Neural progenitor cell (in vitro differentiated cells): ENCODE data around the gene FARP1. TPM values are rescaled to one million over a fixed set of nuclear protein-coding genes. Genes with fewer than 3 reads are reported as not detected.

Experiments
- DNase-seq: peaks from one replicate; pipeline ENCODE4 v3.0.0-alpha.2; 2016; ENCODE audit warnings: low spot score
- H2AFZ ChIP-seq: fragments of 200-600 bp; sonication (generic); replicated peaks from 2 replicates; pipeline ENCODE4 v1.6.1; 2016; ENCODE audit warnings: antibody characterized with exemption
- H3F3A ChIP-seq: fragments of 200-600 bp; sonication (generic); 2 replicates; pipeline ENCODE4 v1.6.1; 2016; ENCODE audit warnings: antibody characterized with exemption, low read depth
- H3K27ac ChIP-seq: fragments of 200-600 bp; sonication (generic); 2 replicates; pipeline ENCODE4 v1.5.1; 2016; ENCODE audit warnings: mild to moderate bottlenecking
- H3K27me3 ChIP-seq: fragments of 200-600 bp; sonication (generic); 2 replicates; pipeline ENCODE4 v1.6.1; 2016; ENCODE audit warnings: mild to moderate bottlenecking, moderate library complexity
- H3K36me3 ChIP-seq: fragments of 200-600 bp; sonication (generic); 2 replicates; pipeline ENCODE4 v1.5.1; 2016
- H3K4me1 ChIP-seq: fragments of 200-600 bp; sonication (generic); 2 replicates; pipeline ENCODE4 v1.6.1; 2016; ENCODE audit warnings: mixed run types
- H3K4me2 ChIP-seq: fragments of 200-600 bp; sonication (generic); 2 replicates; pipeline ENCODE4 v1.6.1; 2016
- H3K4me3 ChIP-seq: fragments of 200-600 bp; sonication (generic); 2 replicates; pipeline ENCODE4 v1.5.1; 2016
- H3K79me2 ChIP-seq: fragments of 200-600 bp; sonication (generic); 2 replicates; pipeline ENCODE4 v1.6.1; 2016; ENCODE audit warnings: low read depth
- H3K9ac ChIP-seq: fragments of 200-600 bp; sonication (generic); 2 replicates; pipeline ENCODE4 v1.6.1; 2016
- H3K9me3 ChIP-seq: fragments of 200-600 bp; sonication (generic); 2 replicates; pipeline ENCODE4 v1.5.1; 2016; ENCODE audit warnings: low read depth
- H4K20me1 ChIP-seq: fragments of 200-600 bp; sonication (generic); 2 replicates; pipeline ENCODE4 v1.6.1; 2016; ENCODE audit warnings: low read depth
- H3K27ac Mint-ChIP-seq: 3 replicates; pipeline ENCODE4 v1.8.0; 2021; ENCODE audit warnings: mixed read lengths
- H3K27me3 Mint-ChIP-seq: 2 replicates; pipeline ENCODE4 v1.8.0; 2022; ENCODE audit warnings: low read depth, mild to moderate bottlenecking, inconsistent platforms, moderate library complexity, mixed read lengths; ENCODE audit not compliant: insufficient read depth
- H3K36me3 Mint-ChIP-seq: 3 replicates; pipeline ENCODE4 v1.8.0; 2021; ENCODE audit warnings: mixed read lengths
- H3K4me1 Mint-ChIP-seq: 3 replicates; pipeline ENCODE4 v1.8.0; 2021; ENCODE audit warnings: mixed read lengths
- H3K4me3 Mint-ChIP-seq: 3 replicates; pipeline ENCODE4 v1.8.0; 2021; ENCODE audit warnings: mild to moderate bottlenecking, moderate library complexity, mixed read lengths
- H3K9me3 Mint-ChIP-seq: 3 replicates; pipeline ENCODE4 v1.8.0; 2020; ENCODE audit warnings: mixed read lengths
- EZH2 ChIP-seq: fragments of 200-600 bp; sonication (generic); IDR thresholded peaks from 2 replicates; pipeline ENCODE4 v1.6.1; 2017; ENCODE audit warnings: antibody characterized with exemption, mild to moderate bottlenecking, moderate library complexity
- EZH2phosphoT487 ChIP-seq: fragments of 200-600 bp; sonication (generic); IDR thresholded peaks from 2 replicates; pipeline ENCODE4 v1.6.1; 2017; ENCODE audit warnings: antibody characterized with exemption
- total RNA-seq: library from RNA; depleted of rRNA; stranded (reverse); fragments of >200 nt; gene quantifications from 2 replicates; pipeline ENCODE4 v1.2.3, GENCODE V29; 2015; ENCODE audit warnings: low replicate concordance
- TF ChIP-seq, protein P1 (sequence below): fragments of 200-600 bp; sonication (generic); IDR thresholded peaks from 2 replicates; pipeline ENCODE4 v1.5.1; 2017; ENCODE audit warnings: antibody characterized with exemption, mild to moderate bottlenecking

FARP1 gene
- total RNA-seq, 1 donor from 2014 or later = 78.0 TPM

DNA sequence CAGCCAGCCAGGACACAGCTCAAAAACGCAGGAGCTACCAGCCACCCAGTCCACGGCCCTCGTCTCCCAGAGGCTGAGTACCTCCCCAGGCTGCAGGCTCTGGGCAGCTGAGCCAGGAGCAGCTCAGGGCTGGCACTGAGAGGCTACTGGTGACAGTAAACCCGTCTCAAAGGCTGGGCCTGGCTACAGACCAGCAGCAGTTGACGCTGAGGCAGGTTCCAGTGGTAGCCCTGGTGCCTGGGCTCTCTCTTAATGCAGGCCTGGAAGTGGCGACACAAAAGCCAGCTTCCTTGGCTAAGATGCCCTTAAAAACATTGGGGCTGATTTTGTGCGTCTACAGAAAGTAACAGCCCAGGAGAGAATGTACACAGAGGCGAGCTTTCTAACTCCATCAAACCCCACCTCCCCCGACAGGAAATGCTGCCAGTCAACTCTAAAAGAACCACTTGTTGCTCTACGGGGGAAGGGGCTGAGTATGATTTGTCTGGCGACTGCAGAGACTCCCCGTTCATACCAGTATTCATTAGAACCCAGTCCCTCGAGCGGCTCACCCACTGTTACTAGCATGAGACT is 307.7 kb downstream of the FARP1 start:
- Histone ChIP-seq H3K9me3 (no peaks in the 10 kb centered on the region), H4K20me1 (peaks cover 31% of the 10 kb centered on the region), H3K27me3 (no peaks in the 10 kb centered on the region), H3K79me2 (peaks cover 14% of the 10 kb centered on the region), H2AFZ (no peak overlapping the region), H3K9ac (peak overlapping the region; percentile 31), H3K27ac (peak overlapping the region; percentile 74), H3K4me3 (no peak overlapping the region), H3K36me3 (no peaks in the 10 kb centered on the region), H3K4me1 (peaks cover 20% of the 10 kb centered on the region), H3K4me2 (peak overlapping the region; percentile 16), H3F3A (peaks cover 29% of the 10 kb centered on the region)
- TF ChIP-seq EZH2 (no peak), EZH2phosphoT487 (no peak)
- TF ChIP-seq, protein P1, sequence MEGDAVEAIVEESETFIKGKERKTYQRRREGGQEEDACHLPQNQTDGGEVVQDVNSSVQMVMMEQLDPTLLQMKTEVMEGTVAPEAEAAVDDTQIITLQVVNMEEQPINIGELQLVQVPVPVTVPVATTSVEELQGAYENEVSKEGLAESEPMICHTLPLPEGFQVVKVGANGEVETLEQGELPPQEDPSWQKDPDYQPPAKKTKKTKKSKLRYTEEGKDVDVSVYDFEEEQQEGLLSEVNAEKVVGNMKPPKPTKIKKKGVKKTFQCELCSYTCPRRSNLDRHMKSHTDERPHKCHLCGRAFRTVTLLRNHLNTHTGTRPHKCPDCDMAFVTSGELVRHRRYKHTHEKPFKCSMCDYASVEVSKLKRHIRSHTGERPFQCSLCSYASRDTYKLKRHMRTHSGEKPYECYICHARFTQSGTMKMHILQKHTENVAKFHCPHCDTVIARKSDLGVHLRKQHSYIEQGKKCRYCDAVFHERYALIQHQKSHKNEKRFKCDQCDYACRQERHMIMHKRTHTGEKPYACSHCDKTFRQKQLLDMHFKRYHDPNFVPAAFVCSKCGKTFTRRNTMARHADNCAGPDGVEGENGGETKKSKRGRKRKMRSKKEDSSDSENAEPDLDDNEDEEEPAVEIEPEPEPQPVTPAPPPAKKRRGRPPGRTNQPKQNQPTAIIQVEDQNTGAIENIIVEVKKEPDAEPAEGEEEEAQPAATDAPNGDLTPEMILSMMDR = no peak
- H3K27me3 Mint-ChIP-seq = peaks cover 14% of the 10 kb centered on the region
- no peak for DNase-seq
- no peaks in the 10 kb centered on the region for H3K9me3 Mint-ChIP-seq
- peaks cover 28% of the 10 kb centered on the region for H3K4me1 Mint-ChIP-seq
- peaks cover 56% of the 10 kb centered on the region for H3K36me3 Mint-ChIP-seq
- H3K4me3 Mint-ChIP-seq = no peak overlapping the region
- H3K27ac Mint-ChIP-seq = peak overlapping the region; percentile 19

DNA sequence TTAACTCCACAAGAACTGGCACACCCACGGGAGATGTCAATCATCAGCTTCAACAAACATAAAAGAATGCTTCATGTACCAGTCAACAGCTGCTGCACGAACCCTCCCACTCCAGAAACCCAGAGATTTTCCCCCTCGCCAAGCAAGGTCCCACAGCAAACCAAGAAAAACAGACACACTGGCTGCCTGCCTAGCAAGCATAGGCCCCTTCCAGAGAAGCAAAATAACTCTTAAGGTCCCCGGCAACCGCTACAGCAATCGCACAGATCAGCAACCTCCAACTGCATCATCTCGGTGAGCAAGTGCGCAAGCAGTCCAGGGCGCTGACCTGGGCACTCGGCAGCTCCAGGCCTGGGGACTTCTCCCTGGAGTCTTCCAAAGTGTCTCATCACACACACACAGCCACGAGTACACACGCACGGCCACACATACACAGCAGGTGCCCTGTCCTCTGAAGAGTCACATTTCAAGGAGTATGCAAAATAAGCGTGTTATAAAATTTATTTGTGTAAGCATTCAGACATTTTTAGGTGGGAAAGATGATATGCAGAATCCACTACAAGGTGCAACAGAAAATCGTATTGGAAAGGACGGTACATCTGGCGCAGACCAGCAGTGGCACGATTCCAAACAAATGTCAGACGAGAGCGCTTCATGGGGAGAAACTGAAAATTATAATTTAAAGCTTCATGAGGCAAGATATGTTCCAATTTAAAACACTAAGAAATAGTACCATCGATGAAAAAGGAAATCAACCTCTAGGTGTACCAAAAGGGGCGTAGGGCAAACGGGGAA is 309.0 kb downstream of the FARP1 start:
- TF ChIP-seq, protein P1 = no peak
- no peak for TF ChIP-seq EZH2
- no peak for TF ChIP-seq EZH2phosphoT487
- H3K27ac ChIP-seq = no peak overlapping the region
- H3K79me2 ChIP-seq = peaks cover 14% of the 10 kb centered on the region
- Mint-ChIP-seq H3K4me3 (no peak overlapping the region), H3K9me3 (no peaks in the 10 kb centered on the region), H3K27ac (peak overlapping the region; percentile 61), H3K27me3 (peaks cover 9% of the 10 kb centered on the region), H3K36me3 (peaks cover 62% of the 10 kb centered on the region), H3K4me1 (peaks cover 39% of the 10 kb centered on the region)
- no peak overlapping the region for H3K4me2 ChIP-seq
- H3K36me3 ChIP-seq = no peaks in the 10 kb centered on the region
- no peaks in the 10 kb centered on the region for H3K27me3 ChIP-seq
- H3K4me3 ChIP-seq = no peak overlapping the region
- H3K9me3 ChIP-seq = no peaks in the 10 kb centered on the region
- H4K20me1 ChIP-seq = peaks cover 31% of the 10 kb centered on the region
- no peak overlapping the region for H3K9ac ChIP-seq
- H3F3A ChIP-seq = peaks cover 24% of the 10 kb centered on the region
- no peak overlapping the region for H2AFZ ChIP-seq
- peaks cover 20% of the 10 kb centered on the region for H3K4me1 ChIP-seq
- DNase-seq = no peak

DNA sequence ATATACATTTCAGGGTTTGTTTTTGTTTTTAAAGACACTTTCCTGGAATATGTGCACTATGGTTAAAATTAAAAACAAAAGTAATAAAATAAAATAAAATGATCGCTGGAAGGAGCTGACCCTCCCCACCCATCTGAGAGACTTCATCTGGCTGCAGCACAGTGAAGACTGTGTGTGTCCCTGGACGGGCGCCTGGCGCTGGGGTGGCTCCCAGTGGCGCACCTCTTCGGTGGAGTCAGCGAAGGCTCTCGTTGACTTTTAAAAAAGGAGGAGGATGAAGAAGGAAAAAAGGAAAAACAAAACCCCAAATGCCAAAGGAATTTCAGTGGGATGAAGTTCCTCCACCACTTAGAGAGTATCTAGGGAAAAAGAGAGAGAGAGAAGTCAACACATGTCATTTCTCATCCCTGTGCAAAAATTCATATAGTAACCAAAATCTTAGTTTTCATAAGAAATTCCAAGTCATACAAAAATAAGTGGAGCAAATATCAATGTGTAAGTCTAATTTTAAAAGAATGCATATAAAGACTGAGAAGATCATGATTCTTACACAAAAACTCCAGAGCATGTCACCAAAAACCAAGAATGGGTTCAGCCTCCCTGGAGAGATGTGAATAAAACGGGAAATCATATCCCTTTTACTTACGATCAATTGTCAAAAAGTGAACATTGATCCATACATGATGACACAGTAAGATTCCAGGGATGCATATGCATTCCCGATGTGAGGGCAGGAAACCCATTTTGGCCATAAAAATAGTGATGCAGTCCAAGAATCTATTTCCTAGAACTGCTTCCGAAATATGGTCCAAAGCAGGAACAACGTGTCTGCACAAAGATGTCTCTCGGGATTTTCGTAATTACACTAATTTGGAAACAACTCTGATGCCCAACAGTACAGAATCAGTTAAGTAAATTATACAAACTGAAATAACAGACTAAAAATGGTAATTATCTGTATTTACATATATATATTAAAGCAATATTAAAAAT is 310.3 kb downstream of the FARP1 start:
- H3K36me3 ChIP-seq = no peaks in the 10 kb centered on the region
- H3K79me2 ChIP-seq = peaks cover 14% of the 10 kb centered on the region
- H3K4me2 ChIP-seq = no peak overlapping the region
- DNase-seq = no peak
- H3K4me3 ChIP-seq = no peak overlapping the region
- H3K9ac ChIP-seq = no peak overlapping the region
- no peaks in the 10 kb centered on the region for H3K9me3 ChIP-seq
- H2AFZ ChIP-seq = no peak overlapping the region
- no peaks in the 10 kb centered on the region for H3K27me3 ChIP-seq
- Mint-ChIP-seq H3K27me3 (peaks cover 6% of the 10 kb centered on the region), H3K4me3 (no peak overlapping the region), H3K36me3 (peaks cover 56% of the 10 kb centered on the region), H3K27ac (no peak overlapping the region), H3K9me3 (no peaks in the 10 kb centered on the region), H3K4me1 (peaks cover 46% of the 10 kb centered on the region)
- H4K20me1 ChIP-seq = peaks cover 35% of the 10 kb centered on the region
- peaks cover 23% of the 10 kb centered on the region for H3F3A ChIP-seq
- TF ChIP-seq EZH2 (no peak), EZH2phosphoT487 (no peak)
- TF ChIP-seq, protein P1 = no peak
- H3K27ac ChIP-seq = no peak overlapping the region
- peaks cover 20% of the 10 kb centered on the region for H3K4me1 ChIP-seq
